IPS-18a (cell line): ENCODE data around the gene CAPN5.

Source experiments
- H3K27ac ChIP-seq: one replicate; pipeline ENCODE4 v1.5.1; 2013; ENCODE audit warnings: low read length
- H3K27me3 ChIP-seq: one replicate; pipeline ENCODE4 v1.6.1; 2013; ENCODE audit warnings: mild to moderate bottlenecking, low read length; ENCODE audit not compliant: control insufficient read depth, insufficient read depth
- H3K36me3 ChIP-seq: one replicate; pipeline ENCODE4 v1.6.1; 2013; ENCODE audit warnings: low read depth, low read length; ENCODE audit not compliant: control insufficient read depth
- H3K4me1 ChIP-seq: one replicate; pipeline ENCODE4 v1.6.1; 2013; ENCODE audit warnings: low read depth, low read length; ENCODE audit not compliant: control insufficient read depth
- H3K4me3 ChIP-seq: one replicate; pipeline ENCODE4 v1.5.1; 2013; ENCODE audit warnings: low read length
- H3K9ac ChIP-seq: one replicate; pipeline ENCODE4 v1.6.1; 2013; ENCODE audit warnings: mild to moderate bottlenecking, low read length, moderate library complexity
- H3K9me3 ChIP-seq: one replicate; pipeline ENCODE4 v1.6.1; 2013; ENCODE audit warnings: low read depth, low read length; ENCODE audit not compliant: control insufficient read depth

The CAPN5 gene

DNA sequence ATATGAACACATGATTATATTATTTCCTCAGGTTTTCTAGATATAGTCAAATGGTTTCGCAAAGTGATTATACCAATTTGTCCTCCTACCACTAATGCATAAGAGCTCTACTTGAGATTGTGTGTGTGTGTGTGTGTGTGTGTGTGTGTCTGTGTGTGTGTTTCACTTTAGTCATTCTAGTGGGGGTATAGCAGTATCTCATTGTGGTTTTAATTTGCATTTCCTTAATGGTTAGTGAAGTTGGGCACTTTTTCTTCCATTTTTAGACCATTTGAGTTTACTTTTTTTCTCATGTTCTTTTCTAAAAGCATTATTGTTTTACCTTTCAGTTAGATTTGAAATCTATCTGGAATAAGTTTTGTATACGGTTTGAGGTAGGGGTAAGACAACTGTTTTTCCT is 12.9 kb downstream of the CAPN5 start:
- Histone ChIP-seq H3K9ac (no peak overlapping the region), H3K4me3 (no peak overlapping the region), H3K9me3 (no peaks in the 10 kb centered on the region), H3K4me1 (no peaks in the 10 kb centered on the region), H3K27me3 (no peaks in the 10 kb centered on the region), H3K36me3 (no peaks in the 10 kb centered on the region), H3K27ac (no peak overlapping the region)

DNA sequence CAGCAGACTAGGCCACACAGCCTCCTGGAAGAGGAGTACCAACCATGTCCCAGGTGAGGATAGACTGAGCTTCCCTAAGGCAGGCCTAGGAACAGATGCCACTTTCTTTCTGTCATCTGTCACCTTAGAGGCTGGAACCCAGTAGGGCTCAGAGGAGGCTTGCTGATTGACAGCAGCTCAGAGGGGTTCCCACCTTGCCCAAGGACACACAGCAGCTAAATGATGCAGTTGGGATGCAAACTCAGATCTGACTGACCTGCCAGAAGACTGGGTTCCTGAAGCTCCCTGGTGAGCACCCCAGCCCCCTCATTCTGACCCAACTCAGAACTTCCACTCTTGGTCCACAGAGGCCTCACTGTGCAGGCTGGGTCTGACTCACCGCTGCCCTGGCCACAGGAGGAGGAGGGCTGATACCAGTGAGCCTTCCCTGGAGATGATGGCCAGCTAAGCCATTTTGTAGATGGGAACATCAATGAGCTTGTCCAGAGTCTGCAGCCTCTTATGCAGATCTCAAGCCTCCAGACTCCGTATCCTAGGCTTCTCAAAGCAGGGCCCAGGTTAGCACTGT is 14.0 kb downstream of the CAPN5 start:
- H3K27ac ChIP-seq, result no peak overlapping the region
- H3K4me3 ChIP-seq, result no peak overlapping the region
- H3K9ac ChIP-seq, result no peak overlapping the region
- no peaks in the 10 kb centered on the region for H3K36me3 ChIP-seq
- H3K4me1 ChIP-seq, result no peaks in the 10 kb centered on the region
- no peaks in the 10 kb centered on the region for H3K27me3 ChIP-seq
- H3K9me3 ChIP-seq, result no peaks in the 10 kb centered on the region

DNA sequence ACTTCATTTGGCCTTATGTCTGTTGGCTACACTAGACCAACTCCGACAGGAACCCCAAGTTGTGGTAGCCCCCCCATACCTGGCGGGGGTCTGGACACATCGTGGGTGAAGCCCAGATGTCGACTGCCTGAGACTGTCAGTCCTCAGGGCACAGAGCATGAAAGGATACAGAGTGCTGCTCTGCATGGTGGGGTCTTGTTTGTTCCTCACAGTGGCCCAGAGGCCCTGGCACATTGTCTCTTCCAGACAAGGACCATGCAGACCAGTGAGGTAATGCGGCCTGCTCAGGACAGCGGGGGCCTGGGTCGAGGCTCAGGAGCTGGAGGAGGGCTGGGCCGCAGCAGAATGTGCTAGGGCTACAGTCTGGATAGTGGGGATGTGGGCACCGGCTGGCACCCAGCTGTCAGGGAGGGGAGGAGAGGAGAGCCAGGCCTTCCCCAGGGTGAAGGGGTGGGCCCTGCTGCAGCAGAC is 14.6 kb downstream of the CAPN5 start:
- Histone ChIP-seq H3K36me3 (no peaks in the 10 kb centered on the region), H3K27ac (no peak overlapping the region), H3K9ac (no peak overlapping the region), H3K9me3 (no peaks in the 10 kb centered on the region), H3K4me3 (no peak overlapping the region), H3K4me1 (no peaks in the 10 kb centered on the region), H3K27me3 (no peaks in the 10 kb centered on the region)

DNA sequence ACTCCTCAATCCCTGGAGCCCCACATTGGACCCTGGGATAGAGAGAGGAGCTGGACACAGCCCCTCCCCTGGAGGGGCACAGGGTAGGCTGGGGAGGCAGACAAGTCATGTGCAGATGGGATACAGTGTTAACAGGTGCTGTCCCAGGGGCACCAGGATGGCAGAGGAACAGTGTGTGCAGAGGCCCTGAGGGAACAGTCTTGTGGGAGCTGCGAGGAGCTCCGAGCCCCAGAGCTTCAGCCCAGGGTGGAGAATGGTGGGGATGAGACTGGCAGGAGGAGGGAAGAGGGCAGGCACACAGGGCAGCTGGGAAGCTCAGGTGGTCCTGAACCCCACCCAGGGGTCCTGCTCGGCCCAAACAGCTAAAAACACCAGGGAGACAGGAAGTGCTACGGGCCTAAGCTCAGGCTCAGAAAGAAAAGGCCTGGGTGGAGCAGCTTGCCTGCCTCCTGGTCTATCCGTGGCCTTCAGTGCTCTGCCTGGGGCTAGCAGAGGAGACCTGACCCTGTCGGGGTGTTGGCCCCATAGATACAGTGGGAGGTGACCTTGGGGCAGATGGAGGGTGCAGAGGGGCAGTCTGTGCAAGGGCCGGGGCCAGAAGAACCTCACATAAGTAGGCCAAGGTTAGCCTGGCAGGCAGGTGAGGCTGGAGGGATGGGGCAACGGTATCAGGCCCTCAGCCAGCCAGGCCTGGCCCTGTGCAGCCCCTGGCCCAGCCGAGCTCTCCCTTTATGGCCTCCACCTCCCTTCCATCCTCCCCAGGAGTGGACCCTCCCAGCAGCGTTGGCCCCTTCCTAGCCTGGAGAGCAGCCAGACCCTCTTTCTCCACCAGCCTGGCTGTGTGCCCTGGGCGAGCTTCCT is 15.4 kb downstream of the CAPN5 start:
- Histone ChIP-seq H3K4me3 (no peak overlapping the region), H3K36me3 (no peaks in the 10 kb centered on the region), H3K9ac (no peak overlapping the region), H3K27ac (no peak overlapping the region), H3K4me1 (no peaks in the 10 kb centered on the region), H3K27me3 (no peaks in the 10 kb centered on the region), H3K9me3 (no peaks in the 10 kb centered on the region)

DNA sequence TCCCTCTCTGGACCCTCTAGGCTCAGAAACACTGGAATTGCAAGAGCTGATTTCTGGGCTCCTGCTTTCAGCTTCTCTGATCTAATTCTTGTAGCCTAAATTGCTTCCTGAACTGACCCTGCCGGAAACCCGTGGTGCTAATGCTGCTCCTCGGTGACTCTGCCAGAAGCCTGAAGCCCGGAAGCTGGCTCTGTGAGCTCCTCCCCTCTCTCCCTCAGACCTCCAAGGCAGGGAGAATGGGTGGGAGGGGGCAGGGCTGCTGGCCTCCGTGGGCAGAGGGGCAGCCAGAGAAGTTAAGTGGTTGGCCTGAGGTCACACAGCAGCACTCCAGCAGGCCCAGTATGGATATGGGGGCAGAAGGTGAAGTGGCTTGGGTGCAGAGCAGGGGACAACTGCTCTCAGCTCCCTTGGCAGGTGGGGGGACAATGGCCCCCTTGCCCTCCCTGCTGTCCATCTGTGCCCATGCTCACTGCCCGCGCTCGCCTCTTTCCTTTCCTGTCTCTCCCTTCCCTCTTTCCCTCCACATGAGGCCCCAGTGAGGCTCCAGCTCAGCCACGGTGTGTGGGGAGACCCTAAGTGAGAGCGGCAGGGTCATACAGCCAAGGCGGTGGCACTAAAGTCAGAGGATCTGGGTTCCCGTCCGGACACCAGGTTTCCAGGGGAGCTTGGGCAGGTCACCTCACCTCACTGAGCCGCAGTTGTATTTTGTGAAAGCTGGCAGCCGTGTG is 16.2 kb downstream of the CAPN5 start:
- H3K9ac ChIP-seq, result no peak overlapping the region
- H3K4me1 ChIP-seq, result no peaks in the 10 kb centered on the region
- no peaks in the 10 kb centered on the region for H3K36me3 ChIP-seq
- H3K27me3 ChIP-seq, result no peaks in the 10 kb centered on the region
- H3K4me3 ChIP-seq, result no peak overlapping the region
- H3K27ac ChIP-seq, result no peak overlapping the region
- no peaks in the 10 kb centered on the region for H3K9me3 ChIP-seq

DNA sequence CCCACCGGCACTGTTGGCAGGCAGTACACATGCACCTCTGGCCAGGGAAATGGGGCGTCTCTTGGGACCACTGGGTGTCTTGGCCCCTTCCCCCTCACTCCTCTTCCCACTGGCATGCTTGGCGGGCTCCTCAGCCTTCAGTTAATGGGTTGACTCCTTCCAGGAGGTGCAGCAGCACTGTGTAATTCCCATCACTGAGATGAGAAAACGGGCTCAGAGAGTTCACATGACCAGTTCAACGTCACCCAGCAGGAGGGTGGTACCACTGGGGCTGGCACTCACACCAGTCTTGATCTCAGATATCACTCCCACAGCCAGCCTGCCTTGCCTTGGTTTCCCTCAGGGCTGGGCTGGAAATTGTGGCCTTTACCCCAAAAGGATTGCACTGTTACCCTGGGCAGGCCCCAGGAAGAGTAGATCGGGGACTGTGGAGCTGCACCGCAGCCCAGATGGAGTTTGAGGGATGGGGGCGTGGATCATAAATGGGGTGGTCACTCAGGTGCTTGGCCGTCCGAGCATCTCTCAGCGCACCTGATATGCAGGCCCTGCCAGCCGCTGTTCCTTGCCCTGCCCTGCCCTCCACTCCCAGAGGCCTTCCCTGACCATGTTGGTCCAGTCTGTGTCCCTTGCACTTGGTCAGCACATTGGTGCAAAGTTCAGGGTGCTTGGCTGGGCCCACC is 16.9 kb downstream of the CAPN5 start:
- no peak overlapping the region for H3K9ac ChIP-seq

DNA sequence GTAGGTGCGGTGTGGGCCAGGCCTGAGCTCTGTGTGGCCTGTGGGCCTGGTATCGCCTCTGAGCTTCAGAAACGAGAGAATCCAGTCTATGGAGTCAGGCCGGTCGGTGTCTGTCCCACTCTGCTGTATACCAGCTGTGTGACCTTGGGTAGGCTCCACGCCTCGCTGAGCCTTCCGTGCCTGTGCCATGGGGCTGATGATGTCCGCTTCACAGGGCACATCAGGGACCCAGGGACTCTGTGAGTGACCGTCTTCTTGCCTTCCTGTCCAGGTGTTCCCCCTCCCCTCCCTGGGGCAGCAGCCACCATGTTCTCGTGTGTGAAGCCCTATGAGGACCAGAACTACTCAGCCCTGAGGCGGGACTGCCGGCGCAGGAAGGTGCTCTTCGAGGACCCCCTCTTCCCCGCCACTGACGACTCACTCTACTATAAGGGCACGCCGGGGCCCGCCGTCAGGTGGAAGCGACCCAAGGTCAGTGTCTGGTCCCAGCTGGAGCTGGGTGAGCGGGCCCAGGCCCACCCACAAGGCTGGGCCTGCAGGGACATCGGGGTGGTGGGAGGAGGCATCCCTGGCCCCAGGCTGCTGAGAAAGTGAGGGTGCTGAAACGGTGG is 17.9 kb downstream of the CAPN5 start:
- H3K27ac ChIP-seq, result no peak overlapping the region
- no peaks in the 10 kb centered on the region for H3K36me3 ChIP-seq
- H3K4me3 ChIP-seq, result no peak overlapping the region
- H3K9ac ChIP-seq, result no peak overlapping the region
- H3K4me1 ChIP-seq, result no peaks in the 10 kb centered on the region
- no peaks in the 10 kb centered on the region for H3K9me3 ChIP-seq
- no peaks in the 10 kb centered on the region for H3K27me3 ChIP-seq

More for the DNA sequence above, 16.9 kb downstream of the CAPN5 start:
- H3K36me3 ChIP-seq, result no peaks in the 10 kb centered on the region
- no peaks in the 10 kb centered on the region for H3K9me3 ChIP-seq
- H3K27ac ChIP-seq, result no peak overlapping the region
- H3K4me1 ChIP-seq, result no peaks in the 10 kb centered on the region
- H3K27me3 ChIP-seq, result no peaks in the 10 kb centered on the region
- no peak overlapping the region for H3K4me3 ChIP-seq

DNA sequence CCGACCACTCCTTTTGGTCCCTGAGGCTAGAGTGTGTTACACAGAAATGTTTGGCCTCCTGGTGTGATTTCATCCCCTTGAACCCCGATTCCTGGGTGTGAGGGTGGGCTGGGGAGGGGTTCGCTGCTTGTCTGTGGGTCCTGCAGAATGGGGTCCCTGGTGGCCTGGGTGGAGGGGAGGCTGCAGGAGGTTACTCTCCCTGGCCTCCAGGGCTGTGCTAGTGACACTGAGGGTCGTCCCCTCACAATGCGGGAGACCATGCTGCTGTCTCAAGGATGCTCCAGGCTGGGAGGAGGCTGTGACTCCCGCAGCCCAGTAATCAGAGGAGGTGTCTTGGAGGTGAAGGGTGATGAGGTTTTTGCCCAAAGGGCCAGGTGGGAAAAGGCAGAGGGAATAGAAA is 18.9 kb downstream of the CAPN5 start:
- no peak overlapping the region for H3K9ac ChIP-seq
- H3K4me3 ChIP-seq, result no peak overlapping the region
- peaks cover under 1% of the 10 kb centered on the region for H3K4me1 ChIP-seq
- H3K9me3 ChIP-seq, result no peaks in the 10 kb centered on the region
- H3K27ac ChIP-seq, result no peak overlapping the region
- H3K36me3 ChIP-seq, result no peaks in the 10 kb centered on the region
- H3K27me3 ChIP-seq, result no peaks in the 10 kb centered on the region

DNA sequence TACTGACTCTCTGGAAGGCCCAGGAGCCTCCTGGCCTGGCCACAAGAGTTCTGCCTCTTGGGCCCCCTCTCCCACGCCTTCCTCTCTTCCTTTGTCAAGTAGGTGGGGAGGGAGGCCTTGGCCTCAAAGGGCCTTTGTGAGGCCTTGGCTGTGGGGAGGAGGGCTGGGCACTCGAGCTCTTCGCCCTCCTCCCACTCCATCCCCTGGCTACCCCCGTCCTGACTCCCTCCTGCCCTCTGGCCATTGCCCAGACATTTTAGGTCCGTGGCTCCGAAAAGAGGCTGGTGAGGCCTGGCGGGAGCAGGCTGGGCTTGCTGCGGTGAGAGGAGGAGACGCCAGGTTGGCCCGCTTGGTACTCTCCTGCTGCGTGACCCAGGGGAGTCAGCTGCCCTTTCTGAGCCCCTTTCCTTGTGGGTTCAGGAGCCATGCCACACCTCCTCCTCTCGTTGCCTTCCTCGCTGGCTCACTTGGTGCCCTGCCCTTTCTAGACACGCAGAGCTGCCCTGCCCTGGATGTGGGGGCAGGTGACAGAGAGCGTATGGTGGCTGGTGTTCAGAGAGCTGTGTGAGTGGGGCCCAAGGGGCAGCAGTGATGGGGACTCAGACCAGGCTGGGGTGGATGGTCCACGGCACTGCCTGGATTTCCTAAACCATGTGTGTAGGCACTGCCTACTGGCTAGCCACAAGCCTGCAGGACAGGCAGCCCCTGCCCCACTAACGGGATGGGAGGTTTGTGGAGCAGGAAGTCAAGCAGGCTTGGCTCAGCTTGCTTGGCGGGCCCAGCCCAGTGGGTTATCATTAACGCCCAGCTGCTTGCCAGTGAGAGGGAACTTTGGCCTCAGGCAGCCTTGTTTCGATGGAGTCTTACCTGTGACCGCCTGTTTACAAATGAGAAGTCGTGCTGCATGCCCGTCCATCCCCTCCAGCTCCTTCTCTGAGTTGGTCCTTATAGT is 20.0 kb downstream of the CAPN5 start:
- Histone ChIP-seq H3K9ac (no peak overlapping the region), H3K36me3 (no peaks in the 10 kb centered on the region), H3K4me1 (peaks cover 5% of the 10 kb centered on the region), H3K27me3 (no peaks in the 10 kb centered on the region), H3K4me3 (no peak overlapping the region), H3K9me3 (no peaks in the 10 kb centered on the region), H3K27ac (no peak overlapping the region)

DNA sequence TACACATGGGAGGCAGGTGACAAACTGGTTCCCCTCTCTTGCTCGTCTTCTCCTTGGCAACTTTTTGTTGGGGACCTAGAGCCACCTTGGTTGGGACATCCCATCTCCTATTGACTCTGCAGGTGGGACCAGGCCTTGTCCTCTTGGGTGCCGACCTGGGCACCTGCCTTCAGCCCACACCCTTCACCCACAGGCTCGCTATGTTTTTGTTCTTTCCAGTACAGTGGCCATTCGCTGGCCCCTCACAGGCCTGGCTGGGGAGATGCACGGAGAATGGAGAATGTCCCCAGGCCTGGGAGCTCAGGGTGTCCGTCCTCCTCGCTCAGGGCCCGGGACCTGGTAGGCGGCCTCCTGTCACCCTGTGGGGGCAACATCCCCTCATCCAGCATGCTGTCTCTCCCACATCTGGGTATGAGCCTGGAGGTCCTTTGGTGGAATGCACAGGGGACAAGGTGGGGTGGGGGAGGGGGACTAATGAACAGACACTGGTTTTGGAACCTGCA is 21.0 kb downstream of the CAPN5 start:
- Histone ChIP-seq H3K27me3 (no peaks in the 10 kb centered on the region), H3K9ac (no peak overlapping the region), H3K27ac (no peak overlapping the region), H3K36me3 (no peaks in the 10 kb centered on the region), H3K4me3 (no peak overlapping the region), H3K9me3 (no peaks in the 10 kb centered on the region), H3K4me1 (peaks cover 5% of the 10 kb centered on the region)
